Measurements from ENCODE around the gene FASN. TPM values are rescaled to one million over a fixed set of nuclear protein-coding genes. Genes with fewer than 3 reads are reported as not detected.

FASN gene
- total and polyA plus RNA-seq, 2 donors, result 12.3 to 19.0 TPM

DNA sequence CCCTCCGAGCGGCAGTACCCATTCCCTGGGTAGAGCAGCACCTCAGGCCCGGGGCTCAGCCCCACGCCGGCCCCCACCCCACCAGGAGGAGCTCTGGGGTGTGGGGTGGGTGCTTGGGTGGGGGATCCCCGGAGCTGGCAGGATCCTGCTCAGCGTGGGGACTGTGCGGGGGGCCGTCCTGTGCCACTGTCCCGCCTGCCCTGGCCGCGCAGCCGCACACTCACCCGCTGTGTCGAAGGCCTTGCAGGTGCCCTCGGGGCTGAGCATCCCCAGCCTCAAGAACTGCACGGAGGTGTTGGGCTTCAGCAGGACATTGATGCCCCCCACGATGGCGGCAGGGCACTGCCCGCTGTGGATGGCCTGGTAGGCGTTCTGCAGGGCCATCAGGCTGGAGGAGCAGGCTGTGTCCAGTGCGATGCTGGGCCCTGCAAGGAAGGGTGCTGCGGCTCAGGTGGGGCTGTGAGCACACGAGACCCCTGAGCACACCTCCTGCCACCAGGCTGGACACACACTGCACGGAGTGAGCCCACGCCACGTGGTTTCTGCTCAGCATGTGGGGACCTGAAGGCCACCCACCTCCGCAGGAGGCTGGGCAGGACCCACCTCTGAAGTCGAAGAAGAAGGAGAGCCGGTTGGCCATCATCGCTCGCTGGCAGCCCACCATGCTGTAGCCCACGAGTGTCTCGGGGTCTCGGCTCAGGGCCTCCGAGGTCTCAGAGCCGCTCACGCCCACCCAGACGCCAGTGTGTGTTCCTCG, 4.9 kb downstream of the FASN start:
- H3K4me3 ChIP-seq (ENCODE audit: low read length in 2 of 2), result no peak overlapping the region
- H3K27ac ChIP-seq (ENCODE audit: low read depth in 1 of 2, low read length in 1 of 2), result no peak overlapping the region
- no peaks in the 10 kb centered on the region for H3K27me3 ChIP-seq (ENCODE audit: control insufficient read depth in 2 of 2, insufficient read depth in 1 of 2, low read length in 1 of 2)
- peaks cover 80 to 81% of the 10 kb centered on the region in 2 donors for H3K36me3 ChIP-seq (ENCODE audit: control insufficient read depth in 2 of 2, insufficient read depth in 2 of 2, low read length in 1 of 2)
- H3K9me3 ChIP-seq (ENCODE audit: control insufficient read depth in 2 of 2, insufficient read depth in 1 of 2, low read length in 1 of 2), result no peaks in the 10 kb centered on the region
- DNase-seq (ENCODE audit: low read depth in 6 of 9, low spot score in 9 of 9), result no peak
- peaks cover 11 to 13% of the 10 kb centered on the region in 2 donors for H3K4me1 ChIP-seq (ENCODE audit: control insufficient read depth in 2 of 2, insufficient read depth in 2 of 2, low read length in 2 of 2)
- 97% methylated on average over 40 of the region's 40 CpGs for WGBS

DNA sequence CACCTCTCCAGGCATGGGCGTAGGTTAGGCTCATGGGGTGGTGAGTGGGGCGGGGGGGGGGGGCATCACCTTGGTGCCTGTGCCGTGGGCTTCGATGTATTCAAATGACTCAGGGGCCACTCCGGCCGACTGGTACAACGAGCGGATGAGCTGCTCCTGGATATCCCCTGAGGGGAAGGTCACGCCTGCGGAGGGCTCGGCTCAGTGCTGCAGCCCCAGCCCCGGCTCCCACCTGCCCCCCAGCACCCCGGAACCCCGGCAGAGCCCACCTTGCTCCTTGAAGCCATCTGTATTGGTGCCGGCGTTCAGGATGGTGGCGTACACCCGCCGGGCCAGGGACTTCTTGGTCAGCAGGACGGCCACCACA, 5.4 kb downstream of the FASN start:
- Histone ChIP-seq H3K4me3 (ENCODE audit: low read length in 2 of 2) (no peak overlapping the region), H3K27ac (ENCODE audit: low read depth in 1 of 2, low read length in 1 of 2) (no peak overlapping the region), H3K27me3 (ENCODE audit: control insufficient read depth in 2 of 2, insufficient read depth in 1 of 2, low read length in 1 of 2) (no peaks in the 10 kb centered on the region), H3K4me1 (ENCODE audit: control insufficient read depth in 2 of 2, insufficient read depth in 2 of 2, low read length in 2 of 2) (peaks cover 11 to 13% of the 10 kb centered on the region in 2 donors), H3K36me3 (ENCODE audit: control insufficient read depth in 2 of 2, insufficient read depth in 2 of 2, low read length in 1 of 2) (peaks cover 86% of the 10 kb centered on the region in 2 donors), H3K9me3 (ENCODE audit: control insufficient read depth in 2 of 2, insufficient read depth in 1 of 2, low read length in 1 of 2) (no peaks in the 10 kb centered on the region)
- WGBS, result 97% methylated on average over 20 of the region's 20 CpGs
- DNase-seq (ENCODE audit: low read depth in 6 of 9, low spot score in 9 of 9), result no peak

DNA sequence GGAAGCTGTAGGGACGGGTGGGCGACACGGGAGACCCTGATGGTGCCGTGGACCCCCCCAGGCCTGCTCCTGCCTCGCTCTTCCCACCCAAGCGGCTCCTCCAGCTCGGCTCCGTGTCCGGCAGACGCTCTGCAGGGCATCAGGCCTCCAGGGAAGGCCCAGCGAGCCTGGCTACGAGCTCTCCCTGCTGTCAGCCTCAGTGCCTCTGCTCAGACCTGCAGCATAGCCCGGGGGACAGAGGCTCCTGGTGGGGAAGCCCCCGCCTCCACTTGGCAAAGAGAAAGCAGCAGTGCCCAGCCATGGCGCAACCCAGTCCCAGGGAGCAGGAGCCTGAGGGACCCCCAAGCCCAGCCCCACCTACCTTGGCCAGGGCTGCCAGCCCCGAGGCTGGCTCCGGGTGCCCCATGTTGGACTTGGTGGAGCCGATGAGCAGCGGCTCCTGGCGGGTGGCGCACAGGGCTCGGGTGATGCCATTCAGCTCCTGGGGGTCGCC, 5.9 kb downstream of the FASN start:
- peaks cover 90 to 91% of the 10 kb centered on the region in 2 donors for H3K36me3 ChIP-seq (ENCODE audit: control insufficient read depth in 2 of 2, insufficient read depth in 2 of 2, low read length in 1 of 2)
- H3K9me3 ChIP-seq (ENCODE audit: control insufficient read depth in 2 of 2, insufficient read depth in 1 of 2, low read length in 1 of 2), result no peaks in the 10 kb centered on the region
- 95% methylated on average over 23 of the region's 23 CpGs for whole genome bisulfite sequencing
- peaks cover 10 to 11% of the 10 kb centered on the region in 2 donors for H3K4me1 ChIP-seq (ENCODE audit: control insufficient read depth in 2 of 2, insufficient read depth in 2 of 2, low read length in 2 of 2)
- no peak overlapping the region for H3K4me3 ChIP-seq (ENCODE audit: low read length in 2 of 2)
- no peak overlapping the region for H3K27ac ChIP-seq (ENCODE audit: low read depth in 1 of 2, low read length in 1 of 2)
- no peak for DNase-seq (ENCODE audit: low read depth in 6 of 9, low spot score in 9 of 9)
- no peaks in the 10 kb centered on the region for H3K27me3 ChIP-seq (ENCODE audit: control insufficient read depth in 2 of 2, insufficient read depth in 1 of 2, low read length in 1 of 2)

DNA sequence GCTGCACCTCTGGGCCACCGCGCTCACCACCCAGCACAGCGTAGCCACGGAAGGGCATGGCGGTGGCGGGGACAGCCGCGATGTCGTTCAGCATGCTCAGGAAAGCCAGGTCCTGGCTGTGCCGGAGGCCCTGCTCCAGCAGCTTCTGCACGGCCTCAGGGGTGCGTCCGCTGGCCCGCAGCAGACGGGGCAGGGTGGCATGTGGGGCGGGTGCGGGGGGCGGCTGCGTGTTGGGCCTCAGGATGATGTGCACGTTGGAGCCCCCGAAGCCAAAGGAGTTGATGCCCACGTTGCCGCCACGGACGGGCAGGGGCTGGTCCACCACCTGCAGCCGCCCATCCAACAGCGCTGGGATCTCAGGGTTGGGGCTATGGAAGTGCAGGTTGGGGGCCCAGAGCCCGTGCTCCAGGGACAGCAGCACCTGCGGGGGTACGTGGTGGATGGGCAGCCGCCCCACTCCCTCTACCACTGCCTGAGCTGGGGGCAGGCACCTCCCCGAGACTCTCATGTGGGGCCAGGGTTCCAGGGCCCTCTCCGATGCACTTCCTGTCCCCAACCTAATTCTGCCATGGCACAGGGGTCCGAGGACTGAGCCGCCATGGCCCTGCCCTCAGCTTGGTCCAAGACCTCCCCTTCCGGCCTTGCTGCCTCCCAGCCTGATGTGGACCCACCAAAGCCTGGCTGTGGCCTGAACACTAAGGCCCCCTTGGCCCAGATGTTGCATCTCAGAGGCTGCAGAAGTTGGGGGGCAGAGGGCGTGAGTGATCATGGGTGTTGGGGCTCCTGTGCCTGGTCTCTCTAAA, 6.6 kb downstream of the FASN start:
- Histone ChIP-seq H3K36me3 (ENCODE audit: control insufficient read depth in 2 of 2, insufficient read depth in 2 of 2, low read length in 1 of 2) (peaks cover 94 to 98% of the 10 kb centered on the region in 2 donors), H3K27me3 (ENCODE audit: control insufficient read depth in 2 of 2, insufficient read depth in 1 of 2, low read length in 1 of 2) (no peaks in the 10 kb centered on the region), H3K4me3 (ENCODE audit: low read length in 2 of 2) (no peak overlapping the region), H3K9me3 (ENCODE audit: control insufficient read depth in 2 of 2, insufficient read depth in 1 of 2, low read length in 1 of 2) (no peaks in the 10 kb centered on the region), H3K27ac (ENCODE audit: low read depth in 1 of 2, low read length in 1 of 2) (no peak overlapping the region), H3K4me1 (ENCODE audit: control insufficient read depth in 2 of 2, insufficient read depth in 2 of 2, low read length in 2 of 2) (peaks cover 4% of the 10 kb centered on the region in 2 donors)
- WGBS, result 98% methylated on average over 37 of the region's 37 CpGs
- DNase-seq (ENCODE audit: low read depth in 6 of 9, low spot score in 9 of 9), result no peak

DNA sequence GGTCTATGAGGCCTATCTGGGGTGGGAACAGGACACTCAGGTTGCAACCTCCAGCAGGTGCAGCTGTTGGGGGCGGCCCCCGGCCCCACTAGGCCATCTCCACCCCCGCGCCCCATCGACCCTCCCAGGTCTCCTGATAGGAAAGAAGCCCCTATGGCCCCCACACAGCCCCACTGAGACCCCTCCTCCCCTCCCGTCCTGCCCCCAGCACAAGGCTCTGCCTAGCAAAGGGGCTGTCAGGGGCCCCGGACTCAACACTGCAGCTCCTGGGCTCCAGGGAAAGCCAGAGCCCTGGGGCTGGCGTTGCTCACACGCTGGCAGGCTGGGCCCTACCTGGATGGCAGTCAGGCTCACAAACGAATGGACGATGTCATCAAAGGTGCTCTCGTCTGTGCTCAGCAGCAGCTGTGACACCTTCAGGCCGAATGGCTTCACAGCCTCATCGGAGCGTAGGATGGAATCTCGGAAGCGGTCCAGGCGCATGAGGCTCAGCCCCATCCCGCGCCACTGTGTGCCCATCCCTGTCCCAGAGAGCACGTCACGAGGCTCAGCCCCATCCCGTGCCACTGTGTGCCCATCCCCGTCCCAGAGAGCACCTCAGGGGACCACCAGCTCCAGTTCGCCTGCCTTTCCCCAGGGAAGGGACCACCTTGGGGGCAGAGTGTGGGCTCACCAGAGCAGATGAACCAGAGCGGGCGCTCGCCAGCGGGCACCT, 7.3 kb downstream of the FASN start:
- Histone ChIP-seq H3K27ac (ENCODE audit: low read depth in 1 of 2, low read length in 1 of 2) (no peak overlapping the region), H3K4me1 (ENCODE audit: control insufficient read depth in 2 of 2, insufficient read depth in 2 of 2, low read length in 2 of 2) (no peaks in the 10 kb centered on the region), H3K9me3 (ENCODE audit: control insufficient read depth in 2 of 2, insufficient read depth in 1 of 2, low read length in 1 of 2) (no peaks in the 10 kb centered on the region), H3K4me3 (ENCODE audit: low read length in 2 of 2) (no peak overlapping the region), H3K27me3 (ENCODE audit: control insufficient read depth in 2 of 2, insufficient read depth in 1 of 2, low read length in 1 of 2) (no peaks in the 10 kb centered on the region), H3K36me3 (ENCODE audit: control insufficient read depth in 2 of 2, insufficient read depth in 2 of 2, low read length in 1 of 2) (peaks cover 94 to 98% of the 10 kb centered on the region in 2 donors)
- DNase-seq (ENCODE audit: low read depth in 6 of 9, low spot score in 9 of 9), result no peak
- 99% methylated on average over 29 of the region's 29 CpGs for WGBS

DNA sequence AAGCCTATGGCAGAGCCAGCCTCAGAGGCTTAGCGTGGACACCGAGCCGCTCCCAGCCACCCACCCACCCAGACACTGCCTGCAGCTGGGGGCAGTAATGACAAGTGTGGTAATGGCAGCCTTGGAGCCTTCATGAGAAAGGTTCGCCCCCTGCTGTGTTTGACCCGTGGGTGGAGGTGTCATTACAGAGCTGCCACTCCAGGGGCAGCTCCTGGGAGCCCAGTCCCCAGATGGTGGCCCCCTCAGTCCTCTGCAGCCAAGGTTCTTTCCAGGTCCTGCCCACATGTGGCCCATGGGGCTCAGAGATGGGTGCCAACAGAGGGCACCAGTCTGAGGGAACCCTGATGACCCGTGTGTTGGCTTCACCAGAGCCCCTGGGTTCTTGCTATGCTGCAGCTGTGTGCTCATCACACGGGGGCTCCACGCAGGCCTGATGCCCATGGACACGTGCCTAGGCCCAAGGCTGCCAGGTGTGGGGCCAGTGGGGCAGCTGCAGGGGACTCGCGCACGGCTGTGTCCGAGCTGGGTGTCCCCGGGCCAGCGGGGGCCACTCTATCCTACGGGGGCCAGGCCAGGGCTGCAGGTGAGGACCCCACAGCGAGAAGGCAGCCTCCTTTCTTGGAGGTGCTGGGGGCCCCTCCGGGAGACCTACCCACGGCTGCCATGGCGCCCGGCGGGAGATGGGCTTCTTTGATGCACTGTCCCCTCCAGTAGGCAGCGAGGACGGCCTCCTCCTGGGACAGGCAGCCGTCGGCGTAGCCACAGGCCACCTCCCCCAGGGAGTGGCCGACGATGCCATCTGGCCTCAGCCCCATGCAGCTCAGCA, 8.1 kb downstream of the FASN start:
- Histone ChIP-seq H3K9me3 (ENCODE audit: control insufficient read depth in 2 of 2, insufficient read depth in 1 of 2, low read length in 1 of 2) (no peaks in the 10 kb centered on the region), H3K4me1 (ENCODE audit: control insufficient read depth in 2 of 2, insufficient read depth in 2 of 2, low read length in 2 of 2) (no peaks in the 10 kb centered on the region), H3K36me3 (ENCODE audit: control insufficient read depth in 2 of 2, insufficient read depth in 2 of 2, low read length in 1 of 2) (peaks cover 94 to 98% of the 10 kb centered on the region in 2 donors), H3K27ac (ENCODE audit: low read depth in 1 of 2, low read length in 1 of 2) (no peak overlapping the region), H3K27me3 (ENCODE audit: control insufficient read depth in 2 of 2, insufficient read depth in 1 of 2, low read length in 1 of 2) (no peaks in the 10 kb centered on the region), H3K4me3 (ENCODE audit: low read length in 2 of 2) (no peak overlapping the region)
- WGBS, result 98% methylated on average over 29 of the region's 29 CpGs
- no peak for DNase-seq (ENCODE audit: low read depth in 6 of 9, low spot score in 9 of 9)

DNA sequence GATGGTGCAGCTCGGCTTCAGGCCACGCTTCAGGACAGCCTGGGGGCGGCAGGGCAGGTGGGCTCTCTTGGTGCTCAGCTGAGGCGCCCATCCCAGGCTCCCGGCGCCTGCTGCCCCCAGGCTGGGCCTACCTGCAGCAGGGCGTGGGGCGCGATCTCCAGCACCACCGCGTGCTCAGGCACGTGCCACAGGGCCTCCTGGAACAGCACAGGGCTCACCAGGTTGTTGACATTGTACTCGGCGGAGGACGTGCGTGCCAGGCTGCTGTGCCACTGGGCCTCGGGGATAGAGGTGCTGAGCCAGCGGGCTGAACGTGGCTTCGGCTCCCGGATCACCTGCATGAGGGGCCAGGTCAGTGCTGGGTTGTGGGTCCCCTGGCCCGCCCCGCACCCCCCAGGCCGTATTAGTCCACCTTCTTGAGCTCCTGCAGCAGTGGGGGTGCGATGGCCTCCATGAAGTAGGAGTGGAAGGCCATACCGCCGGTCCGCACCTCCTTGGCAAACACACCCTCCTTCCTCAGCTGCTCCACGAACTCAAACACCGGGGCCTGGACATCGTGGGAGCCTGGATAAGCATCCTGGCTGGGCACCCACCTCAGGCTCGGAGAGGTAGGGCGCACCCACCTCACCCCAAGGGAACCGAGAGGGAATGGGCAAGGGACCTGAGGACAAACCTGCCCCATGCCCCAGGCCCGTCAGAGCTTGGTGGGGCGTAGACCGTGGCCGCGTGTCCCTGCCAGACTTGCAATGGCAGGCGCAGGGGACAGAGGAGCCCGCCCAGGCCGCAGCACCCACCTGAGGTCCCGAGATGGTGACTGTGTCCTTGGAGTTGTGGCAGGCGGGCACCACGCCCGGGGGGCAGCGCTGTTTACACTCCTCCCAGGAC, 9.0 kb downstream of the FASN start:
- 98% methylated on average over 47 of the region's 47 CpGs for WGBS
- Histone ChIP-seq H3K36me3 (ENCODE audit: control insufficient read depth in 2 of 2, insufficient read depth in 2 of 2, low read length in 1 of 2) (peaks cover 98 to 100% of the 10 kb centered on the region in 2 donors), H3K9me3 (ENCODE audit: control insufficient read depth in 2 of 2, insufficient read depth in 1 of 2, low read length in 1 of 2) (no peaks in the 10 kb centered on the region), H3K27ac (ENCODE audit: low read depth in 1 of 2, low read length in 1 of 2) (no peak overlapping the region), H3K4me3 (ENCODE audit: low read length in 2 of 2) (no peak overlapping the region), H3K27me3 (ENCODE audit: control insufficient read depth in 2 of 2, insufficient read depth in 1 of 2, low read length in 1 of 2) (no peaks in the 10 kb centered on the region), H3K4me1 (ENCODE audit: control insufficient read depth in 2 of 2, insufficient read depth in 2 of 2, low read length in 2 of 2) (no peaks in the 10 kb centered on the region)
- DNase-seq (ENCODE audit: low read depth in 6 of 9, low spot score in 9 of 9), result no peak

Data from thymus (tissue), 11 donors.